H9 (cell line): ENCODE data around the gene FBXL19. TPM values are rescaled to one million over a fixed set of nuclear protein-coding genes. Genes with fewer than 3 reads are reported as not detected.

Experiments
- DNase-seq: peaks from one replicate; pipeline ENCODE4 v3.0.0-alpha.2; 2017
- H2AFZ ChIP-seq: one replicate; pipeline ENCODE4 v1.6.1; 2013; ENCODE audit warnings: mild to moderate bottlenecking, low read length, control low read depth, moderate library complexity
- H2AK5ac ChIP-seq: 2 replicates; pipeline ENCODE4 v1.6.1; 2013; ENCODE audit warnings: low read length, control low read depth, mixed read lengths; ENCODE audit not compliant: insufficient read length
- H2BK120ac ChIP-seq: one replicate; pipeline ENCODE4 v1.6.1; 2013; ENCODE audit warnings: low read depth, mild to moderate bottlenecking, low read length, control low read depth, inconsistent platforms; ENCODE audit not compliant: poor library complexity, severe bottlenecking
- H2BK12ac ChIP-seq: 2 replicates; pipeline ENCODE4 v1.6.1; 2013; ENCODE audit warnings: low read length, control low read depth, mixed read lengths, low read depth; ENCODE audit not compliant: insufficient read length
- H2BK15ac ChIP-seq: 2 replicates; pipeline ENCODE4 v1.6.1; 2013; ENCODE audit warnings: low read depth, low read length, control low read depth
- H2BK20ac ChIP-seq: one replicate; pipeline ENCODE4 v1.6.1; 2013; ENCODE audit warnings: low read depth, mild to moderate bottlenecking, low read length, control low read depth, inconsistent platforms; ENCODE audit not compliant: poor library complexity, severe bottlenecking
- H2BK5ac ChIP-seq: 2 replicates; pipeline ENCODE4 v1.6.1; 2013; ENCODE audit warnings: low read length, control low read depth, mixed read lengths; ENCODE audit not compliant: insufficient read length
- H3K14ac ChIP-seq: 2 replicates; pipeline ENCODE4 v1.6.1; 2013; ENCODE audit warnings: low read length, control low read depth; ENCODE audit not compliant: insufficient read depth
- H3K18ac ChIP-seq: 2 replicates; pipeline ENCODE4 v1.6.1; 2013; ENCODE audit warnings: low read depth, mild to moderate bottlenecking, mixed read lengths, low read length, control low read depth; ENCODE audit not compliant: insufficient read length
- H3K23ac ChIP-seq: 2 replicates; pipeline ENCODE4 v1.6.1; 2013; ENCODE audit warnings: low read length, control low read depth, mixed read lengths, low read depth; ENCODE audit not compliant: insufficient read length
- H3K23me2 ChIP-seq: 2 replicates; pipeline ENCODE4 v1.6.1; 2013; ENCODE audit warnings: low read depth, mild to moderate bottlenecking, mixed read lengths, low read length, control low read depth; ENCODE audit not compliant: insufficient read length, poor library complexity, severe bottlenecking
- H3K27ac ChIP-seq: 2 replicates; pipeline ENCODE4 v1.5.1; 2013; ENCODE audit warnings: low read length, control low read depth, mixed read lengths, low read depth; ENCODE audit not compliant: insufficient read length
- H3K27me3 ChIP-seq: 2 replicates; pipeline ENCODE4 v1.6.1; 2013; ENCODE audit warnings: low read length, control low read depth, inconsistent platforms; ENCODE audit not compliant: insufficient read depth
- H3K4ac ChIP-seq: 2 replicates; pipeline ENCODE4 v1.6.1; 2013; ENCODE audit warnings: low read depth, mild to moderate bottlenecking, control low read depth, inconsistent platforms, low read length, moderate library complexity
- H3K4me1 ChIP-seq: 2 replicates; pipeline ENCODE4 v1.6.1; 2013; ENCODE audit warnings: low read length, control low read depth, inconsistent platforms; ENCODE audit not compliant: insufficient read depth
- H3K4me2 ChIP-seq: 2 replicates; pipeline ENCODE4 v1.6.1; 2013; ENCODE audit warnings: low read length, control low read depth, mixed read lengths; ENCODE audit not compliant: insufficient read length, insufficient read depth
- H3K56ac ChIP-seq: 2 replicates; pipeline ENCODE4 v1.6.1; 2013; ENCODE audit warnings: low read depth, mild to moderate bottlenecking, mixed read lengths, low read length, control low read depth; ENCODE audit not compliant: insufficient read length
- H3K79me1 ChIP-seq: 2 replicates; pipeline ENCODE4 v1.6.1; 2013; ENCODE audit warnings: low read depth, mild to moderate bottlenecking, moderate library complexity, low read length, control low read depth, inconsistent platforms; ENCODE audit not compliant: insufficient read depth, poor library complexity, severe bottlenecking
- H3K79me2 ChIP-seq: 2 replicates; pipeline ENCODE4 v1.6.1; 2013; ENCODE audit warnings: low read length, control low read depth, inconsistent platforms; ENCODE audit not compliant: insufficient read depth
- H3K9ac ChIP-seq: 2 replicates; pipeline ENCODE4 v1.6.1; 2013; ENCODE audit warnings: low read length, control low read depth, mixed read lengths; ENCODE audit not compliant: insufficient read length; ENCODE audit errors: extremely low read depth
- H3K9me3 ChIP-seq: one replicate; pipeline ENCODE4 v1.6.1; 2013; ENCODE audit warnings: low read depth, low read length, inconsistent platforms; ENCODE audit not compliant: control insufficient read depth
- H3T11ph ChIP-seq: one replicate; pipeline ENCODE4 v1.6.1; 2013; ENCODE audit warnings: mild to moderate bottlenecking, low read length, control low read depth, inconsistent platforms
- H4K20me1 ChIP-seq: one replicate; pipeline ENCODE4 v1.6.1; 2013; ENCODE audit not compliant: control insufficient read depth, insufficient read length, insufficient read depth
- H4K5ac ChIP-seq: 2 replicates; pipeline ENCODE4 v1.6.1; 2013; ENCODE audit warnings: low read depth, mild to moderate bottlenecking, mixed read lengths, low read length, control low read depth; ENCODE audit not compliant: insufficient read length
- H4K8ac ChIP-seq: replicated peaks from 2 replicates; pipeline ENCODE4 v1.6.1; 2013; ENCODE audit warnings: low read length, control low read depth, mixed read lengths, low read depth; ENCODE audit not compliant: insufficient read length
- H4K91ac ChIP-seq: 2 replicates; pipeline ENCODE4 v1.6.1; 2013; ENCODE audit warnings: low read depth, mild to moderate bottlenecking, moderate library complexity, mixed read lengths, low read length, control low read depth; ENCODE audit not compliant: insufficient read length
- H3K27ac Mint-ChIP-seq, 3 experiments: 2 replicates in 2 of 3; 3 replicates in 1 of 3; pipeline ENCODE4 v1.8.0; 2020 to 2021; ENCODE audit warnings: mixed read lengths in 3 of 3, mild to moderate bottlenecking in 1 of 3, moderate library complexity in 1 of 3
- H3K27me3 Mint-ChIP-seq: 2 replicates; pipeline ENCODE4 v1.8.0; 2021; ENCODE audit warnings: low read depth, mild to moderate bottlenecking, moderate library complexity, mixed read lengths
- H3K36me3 Mint-ChIP-seq, 3 experiments: 2 replicates in 2 of 3; 3 replicates in 1 of 3; pipeline ENCODE4 v1.8.0; 2020 to 2021; ENCODE audit warnings: low read depth in 3 of 3, mixed read lengths in 3 of 3; ENCODE audit not compliant: insufficient read depth in 1 of 3
- H3K4me1 Mint-ChIP-seq, 2 experiments: 2 replicates each; pipeline ENCODE4 v1.8.0; 2020; ENCODE audit warnings: mixed read lengths in 2 of 2
- H3K4me3 Mint-ChIP-seq, 2 experiments: 2 replicates in 1 of 2; 3 replicates in 1 of 2; pipeline ENCODE4 v1.8.0; 2020 to 2021; ENCODE audit warnings: mild to moderate bottlenecking in 2 of 2, mixed read lengths in 2 of 2, moderate library complexity in 1 of 2
- H3K9me3 Mint-ChIP-seq, 2 experiments: 2 replicates in 1 of 2; 3 replicates in 1 of 2; pipeline ENCODE4 v1.8.0; 2020; ENCODE audit warnings: mild to moderate bottlenecking in 2 of 2, mixed read lengths in 2 of 2, moderate library complexity in 1 of 2
- WGBS: extraction: QIAGEN DNeasy Blood & Tissue Kit; methylation state at CpG from one replicate; pipeline ENCODE4 v1.1.7; 2013; ENCODE audit warnings: missing lambda C conversion rate, low lambda C conversion rate, mixed read lengths; ENCODE audit not compliant: insufficient read length; ENCODE audit errors: extremely low coverage; 5-methylcytosine and 5-hydroxymethylcytosine counted together
- total RNA-seq: library from RNA; stranded (reverse); gene quantifications from 2 replicates; pipeline ENCODE4 v1.2.1, GENCODE V29; 2021
- TF ChIP-seq, protein P1 (sequence below): fragments of 200-600 bp; sonication (generic); conservative IDR thresholded peaks from 3 replicates; pipeline ENCODE4 v1.8.0; 2021; ENCODE audit warnings: antibody characterized with exemption, mild to moderate bottlenecking

Gene FBXL19
- total RNA-seq, 1 experiment from 2014 or later: 66.8 TPM

DNA sequence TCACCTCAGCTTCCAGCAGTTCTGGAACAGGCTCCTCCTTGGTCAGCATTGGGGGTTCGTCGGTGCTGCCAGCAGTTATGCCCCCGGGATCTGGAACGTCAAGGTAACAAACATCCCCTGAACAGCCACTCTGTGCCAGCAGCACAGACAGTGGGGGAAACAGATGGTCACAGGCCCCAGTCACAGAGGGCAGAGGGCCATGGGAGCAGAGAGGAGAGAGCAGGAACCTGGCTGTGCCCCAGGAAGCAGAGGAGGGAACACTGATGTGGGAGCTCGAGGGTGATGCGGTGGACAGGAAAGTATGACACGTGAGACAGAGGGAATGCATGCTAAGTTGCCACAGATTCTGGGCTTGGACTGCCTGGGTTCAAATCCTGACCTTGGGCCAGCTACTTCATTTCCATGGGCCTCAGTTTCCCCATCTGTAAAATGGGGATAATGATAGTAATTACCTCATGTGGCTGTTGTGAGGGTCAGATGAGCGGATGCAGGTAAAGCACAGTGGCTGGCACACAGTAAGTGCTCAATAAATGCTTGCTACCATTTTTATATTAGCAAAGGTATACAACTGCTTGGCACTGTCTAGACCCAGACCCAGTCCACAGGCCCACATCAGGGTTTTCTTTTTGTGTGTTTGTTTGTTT is 34.4 kb upstream of the FBXL19 start:
- H3K18ac ChIP-seq: no peak overlapping the region
- H3K9me3 Mint-ChIP-seq: no peaks in the 10 kb centered on the region; a peak in 1 of 5 replicates
- WGBS: no CpG with 5 or more reads among the region's 8 CpGs
- H3K27ac ChIP-seq: no peak overlapping the region
- no peak overlapping the region for H2BK20ac ChIP-seq
- H3K4ac ChIP-seq: no peak overlapping the region
- H3K27ac Mint-ChIP-seq: peak overlapping the region in 1 of 3 experiments; percentile 38; a peak in 2 of 7 replicates
- no peaks in the 10 kb centered on the region for H3K4me1 ChIP-seq
- H3T11ph ChIP-seq: no peak overlapping the region
- no peak overlapping the region for H4K5ac ChIP-seq
- H3K27me3 ChIP-seq: no peaks in the 10 kb centered on the region
- no peak overlapping the region for H2AK5ac ChIP-seq
- no peaks in the 10 kb centered on the region; the same call in 1 of the 2 replicates for H3K27me3 Mint-ChIP-seq
- H3K4me3 Mint-ChIP-seq: no peak overlapping the region
- TF ChIP-seq, protein P1, sequence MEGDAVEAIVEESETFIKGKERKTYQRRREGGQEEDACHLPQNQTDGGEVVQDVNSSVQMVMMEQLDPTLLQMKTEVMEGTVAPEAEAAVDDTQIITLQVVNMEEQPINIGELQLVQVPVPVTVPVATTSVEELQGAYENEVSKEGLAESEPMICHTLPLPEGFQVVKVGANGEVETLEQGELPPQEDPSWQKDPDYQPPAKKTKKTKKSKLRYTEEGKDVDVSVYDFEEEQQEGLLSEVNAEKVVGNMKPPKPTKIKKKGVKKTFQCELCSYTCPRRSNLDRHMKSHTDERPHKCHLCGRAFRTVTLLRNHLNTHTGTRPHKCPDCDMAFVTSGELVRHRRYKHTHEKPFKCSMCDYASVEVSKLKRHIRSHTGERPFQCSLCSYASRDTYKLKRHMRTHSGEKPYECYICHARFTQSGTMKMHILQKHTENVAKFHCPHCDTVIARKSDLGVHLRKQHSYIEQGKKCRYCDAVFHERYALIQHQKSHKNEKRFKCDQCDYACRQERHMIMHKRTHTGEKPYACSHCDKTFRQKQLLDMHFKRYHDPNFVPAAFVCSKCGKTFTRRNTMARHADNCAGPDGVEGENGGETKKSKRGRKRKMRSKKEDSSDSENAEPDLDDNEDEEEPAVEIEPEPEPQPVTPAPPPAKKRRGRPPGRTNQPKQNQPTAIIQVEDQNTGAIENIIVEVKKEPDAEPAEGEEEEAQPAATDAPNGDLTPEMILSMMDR: no peak
- H4K20me1 ChIP-seq: peaks cover 2% of the 10 kb centered on the region
- H3K56ac ChIP-seq: no peak overlapping the region
- H4K91ac ChIP-seq: no peak overlapping the region
- no peak overlapping the region for H4K8ac ChIP-seq
- H2BK15ac ChIP-seq: no peak overlapping the region
- no peak overlapping the region for H2BK120ac ChIP-seq
- H3K79me2 ChIP-seq: no peaks in the 10 kb centered on the region
- H3K79me1 ChIP-seq: no peaks in the 10 kb centered on the region
- no peak overlapping the region for H2BK5ac ChIP-seq
- no peak overlapping the region; the same call in 1 of the 2 replicates for H3K14ac ChIP-seq
- no peak overlapping the region for H3K23ac ChIP-seq
- H2BK12ac ChIP-seq: no peak overlapping the region
- H3K36me3 Mint-ChIP-seq: peaks cover 5 to 23% (median 21%) of the 10 kb centered on the region in 3 experiments; a peak in 6 of 7 replicates
- H3K4me2 ChIP-seq: no peak overlapping the region
- peaks cover 5 to 10% of the 10 kb centered on the region in 2 experiments for H3K4me1 Mint-ChIP-seq
- H3K9me3 ChIP-seq: no peaks in the 10 kb centered on the region
- H2AFZ ChIP-seq: no peak overlapping the region
- no peak overlapping the region for H3K9ac ChIP-seq
- H3K23me2 ChIP-seq: peaks cover 8% of the 10 kb centered on the region
- DNase-seq: no peak
